GM19193 (cell line): ENCODE data around the gene CACNB4.

Source experiments
- POLR2A ChIP-seq: IDR thresholded peaks from 4 replicates; pipeline ENCODE4 v1.6.1; 2011; ENCODE audit not compliant: insufficient read depth, insufficient read length; ENCODE audit errors: extremely low read depth

Gene CACNB4

DNA sequence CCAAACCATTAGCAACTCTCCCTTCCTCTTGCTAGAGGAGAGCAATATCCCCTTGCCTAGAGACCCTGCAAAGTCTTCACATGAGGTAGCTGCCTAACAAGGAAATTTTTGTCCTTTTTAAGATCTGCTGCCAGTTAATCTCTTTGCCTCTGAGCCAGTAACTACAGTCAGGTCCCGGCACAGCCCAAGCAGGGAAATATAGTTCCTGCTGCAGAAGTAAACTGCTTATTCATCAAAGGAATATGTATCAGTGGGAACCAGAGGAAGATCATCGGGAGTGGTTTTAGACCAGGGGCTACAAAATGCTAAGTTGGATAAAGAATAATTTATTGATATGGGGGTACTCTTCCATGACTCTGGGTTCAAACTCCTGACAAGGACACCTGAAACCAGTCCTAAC, 30.6 kb downstream of the CACNB4 start:
- TF ChIP-seq POLR2A: no peak

- no peak for TF ChIP-seq POLR2A
Observed at GRCh38 chr2:152067823-152068222, 31.0 kb downstream of the CACNB4 start.

DNA sequence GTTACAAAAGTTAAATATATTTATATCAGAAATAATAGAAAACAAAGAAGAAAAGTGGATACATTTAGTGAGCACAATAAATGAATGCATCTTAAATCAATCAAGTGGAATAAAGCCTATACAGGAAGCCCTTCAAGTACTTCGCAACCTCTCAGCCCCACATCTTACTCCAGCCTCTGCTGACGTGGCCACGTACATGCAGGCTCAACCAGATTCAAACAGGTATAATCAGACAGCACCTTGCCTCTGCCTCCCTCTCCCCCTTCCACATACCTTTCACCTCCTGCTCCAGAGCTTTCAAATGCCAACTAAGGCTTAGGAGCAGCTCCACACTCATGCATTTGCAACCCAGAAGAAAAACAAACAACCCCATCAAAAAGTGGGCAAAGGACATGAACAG, 32.9 kb downstream of the CACNB4 start:
- no peak for TF ChIP-seq POLR2A

DNA sequence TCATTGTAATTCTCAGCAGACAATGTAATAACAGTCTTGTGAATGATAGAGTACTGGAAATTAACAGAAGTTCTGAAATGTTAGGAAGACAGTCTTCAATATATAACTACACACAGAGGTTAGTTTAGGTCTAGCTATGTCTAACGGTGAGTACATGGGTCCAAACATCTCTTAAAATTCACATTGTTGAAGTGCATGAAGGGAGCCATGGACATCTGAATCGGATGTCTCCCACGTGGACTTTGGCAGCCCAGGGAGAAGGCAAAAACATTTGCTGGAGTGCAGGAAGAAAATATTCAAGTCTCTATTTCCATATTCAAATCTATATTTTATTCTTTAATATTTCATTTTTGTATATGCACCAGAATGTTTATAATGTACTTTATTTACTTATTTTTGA, 34.8 kb downstream of the CACNB4 start:
- TF ChIP-seq POLR2A: no peak

- TF ChIP-seq POLR2A: no peak
Observed at GRCh38 chr2:152063325-152063924, 35.4 kb downstream of the CACNB4 start.

DNA sequence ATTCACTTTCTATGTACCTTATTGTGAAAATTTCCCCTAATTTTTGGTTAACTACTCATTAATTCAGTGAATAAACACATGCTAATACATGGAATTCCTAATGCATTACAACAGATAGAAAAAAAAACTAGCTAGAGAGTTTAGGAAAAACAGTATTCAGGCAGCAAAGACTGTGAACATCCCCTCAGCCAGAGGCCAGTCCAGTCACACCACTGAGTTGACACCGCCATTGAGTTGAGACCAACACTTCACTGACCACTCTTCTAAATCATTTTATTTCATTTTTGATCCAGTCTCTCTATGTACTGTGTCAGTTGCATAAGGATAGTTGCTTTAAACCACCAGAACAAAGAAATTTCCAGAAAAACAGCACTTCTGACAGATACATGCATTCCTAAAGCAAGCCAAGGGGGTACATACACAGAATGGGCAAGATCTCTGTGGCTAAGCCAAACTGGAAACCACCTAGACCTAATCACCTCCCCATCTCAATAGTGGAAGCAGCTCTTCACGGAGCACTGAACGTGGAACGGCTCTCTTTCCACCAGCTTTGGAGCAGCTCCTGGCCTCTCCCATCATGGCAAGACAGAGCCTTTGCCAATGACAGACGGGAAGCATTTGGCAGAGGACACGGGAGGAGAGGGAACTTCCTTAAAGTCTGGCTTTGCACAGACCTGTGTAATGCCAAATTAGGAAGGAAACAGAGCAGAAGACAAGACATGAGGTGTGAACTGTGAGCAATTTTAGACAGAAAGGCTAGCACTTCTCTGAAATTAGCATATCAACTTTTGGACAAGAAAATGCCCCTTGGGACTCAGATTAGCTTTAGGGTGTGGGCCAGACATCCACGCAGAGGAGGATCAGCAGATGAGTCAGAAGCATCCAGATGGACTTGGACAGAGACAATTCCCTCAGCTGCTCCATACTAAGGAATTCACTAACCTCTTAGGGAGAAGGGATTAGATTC, 36.4 kb downstream of the CACNB4 start:
- no peak for TF ChIP-seq POLR2A

DNA sequence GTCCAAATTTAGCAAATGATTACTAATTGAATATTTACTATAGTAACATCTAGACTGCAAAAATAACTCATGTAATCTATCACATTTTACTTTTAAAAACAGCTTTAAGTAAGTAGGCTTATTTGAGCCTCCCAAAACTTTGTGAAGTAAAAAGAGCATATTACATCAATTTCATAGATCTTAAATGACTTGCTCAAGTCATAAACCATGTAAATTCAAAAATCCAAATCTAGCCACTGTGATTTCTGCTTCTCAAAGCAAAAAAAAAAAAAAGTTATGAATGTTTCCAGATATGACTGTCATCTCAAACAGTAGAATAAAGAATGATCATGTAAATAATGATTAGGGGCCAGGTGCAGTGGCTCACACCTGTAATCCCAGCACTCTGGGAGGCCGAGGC, 37.5 kb downstream of the CACNB4 start:
- TF ChIP-seq POLR2A: no peak

DNA sequence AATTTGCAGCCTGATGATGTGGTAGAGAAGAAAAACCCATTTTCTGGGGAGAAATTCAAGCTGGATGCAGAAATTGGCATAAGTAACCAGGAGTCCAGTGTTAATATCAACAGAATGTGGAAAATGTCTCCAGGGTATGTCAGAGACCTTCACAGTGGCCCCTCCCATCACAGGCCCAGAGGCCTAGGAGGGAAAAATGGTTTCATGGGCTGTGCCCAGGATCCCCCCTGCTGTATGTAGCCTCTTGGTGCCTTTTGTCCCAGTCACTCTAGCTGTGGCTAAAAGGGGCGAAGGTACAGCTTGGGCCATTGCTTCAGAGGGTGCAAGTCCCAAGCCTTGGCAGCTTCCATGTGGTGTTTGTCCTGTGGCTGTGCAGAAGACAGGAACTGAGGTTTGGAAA, 40.2 kb downstream of the CACNB4 start:
- TF ChIP-seq POLR2A: no peak

DNA sequence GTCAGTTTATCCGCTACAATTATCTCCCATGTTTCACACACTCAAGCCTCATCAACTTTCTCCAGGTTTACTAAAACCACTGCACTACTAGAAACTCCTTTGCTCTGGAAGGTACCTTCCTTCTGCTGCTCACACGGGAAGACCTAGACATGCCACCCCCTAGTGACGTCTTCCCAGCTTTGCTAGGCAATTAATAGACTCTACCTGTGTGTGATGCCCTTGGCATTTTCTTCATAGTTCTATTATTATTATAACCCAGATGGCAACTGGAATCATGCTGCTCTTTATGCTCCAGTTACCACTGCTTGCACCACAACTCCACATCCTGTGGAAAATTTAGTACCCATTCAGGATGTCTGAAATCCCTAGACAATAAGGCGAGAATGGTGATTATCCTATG, 42.4 kb downstream of the CACNB4 start:
- TF ChIP-seq POLR2A: no peak

- TF ChIP-seq POLR2A: no peak
Observed at GRCh38 chr2:152055366-152056108, 43.3 kb downstream of the CACNB4 start.

GRCh38 chr2:152054593-152054992, 44.3 kb downstream of the CACNB4 start:
- TF ChIP-seq POLR2A: no peak

GRCh38 chr2:152051436-152051835, 47.4 kb downstream of the CACNB4 start:
- no peak for TF ChIP-seq POLR2A

DNA sequence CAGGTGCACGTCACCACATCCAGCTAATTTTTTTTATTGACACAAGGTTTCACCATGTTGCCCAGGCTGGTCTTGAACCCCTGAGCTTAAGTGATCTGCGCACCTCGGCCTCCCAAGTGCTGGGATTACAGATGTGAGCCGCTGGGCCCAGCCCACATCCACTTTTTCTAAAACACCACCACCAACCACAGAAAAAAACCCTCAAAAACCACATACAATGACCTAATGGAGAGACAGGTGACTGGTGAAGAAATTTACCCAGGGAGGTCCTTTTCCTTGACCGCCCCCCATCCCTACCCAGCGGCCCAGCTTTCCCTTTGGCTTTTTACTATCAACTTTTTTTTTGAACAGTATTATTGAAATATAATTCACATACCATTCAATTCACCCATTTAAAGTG, 47.9 kb downstream of the CACNB4 start:
- TF ChIP-seq POLR2A: no peak

GRCh38 chr2:152050341-152050740, 48.5 kb downstream of the CACNB4 start:
- no peak for TF ChIP-seq POLR2A

- TF ChIP-seq POLR2A: no peak
Observed at GRCh38 chr2:152049541-152049940, 49.3 kb downstream of the CACNB4 start.
